GM10266 (cell line): ENCODE results near the gene RREB1.

Source experiments
- DNase-seq: peaks from one replicate; pipeline ENCODE4 v3.0.0; 2012; ENCODE audit errors: extremely low spot score
- CTCF ChIP-seq: IDR thresholded peaks from 2 replicates; pipeline ENCODE4 v1.5.1; 2012; ENCODE audit warnings: mild to moderate bottlenecking, low read depth; ENCODE audit not compliant: control insufficient read depth, insufficient read depth; ENCODE audit errors: missing control alignments

Gene RREB1

GRCh38 chr6:7073082-7073820, 34.5 kb upstream of the RREB1 start:
- no peak for TF ChIP-seq CTCF
- no peak for DNase-seq

DNA sequence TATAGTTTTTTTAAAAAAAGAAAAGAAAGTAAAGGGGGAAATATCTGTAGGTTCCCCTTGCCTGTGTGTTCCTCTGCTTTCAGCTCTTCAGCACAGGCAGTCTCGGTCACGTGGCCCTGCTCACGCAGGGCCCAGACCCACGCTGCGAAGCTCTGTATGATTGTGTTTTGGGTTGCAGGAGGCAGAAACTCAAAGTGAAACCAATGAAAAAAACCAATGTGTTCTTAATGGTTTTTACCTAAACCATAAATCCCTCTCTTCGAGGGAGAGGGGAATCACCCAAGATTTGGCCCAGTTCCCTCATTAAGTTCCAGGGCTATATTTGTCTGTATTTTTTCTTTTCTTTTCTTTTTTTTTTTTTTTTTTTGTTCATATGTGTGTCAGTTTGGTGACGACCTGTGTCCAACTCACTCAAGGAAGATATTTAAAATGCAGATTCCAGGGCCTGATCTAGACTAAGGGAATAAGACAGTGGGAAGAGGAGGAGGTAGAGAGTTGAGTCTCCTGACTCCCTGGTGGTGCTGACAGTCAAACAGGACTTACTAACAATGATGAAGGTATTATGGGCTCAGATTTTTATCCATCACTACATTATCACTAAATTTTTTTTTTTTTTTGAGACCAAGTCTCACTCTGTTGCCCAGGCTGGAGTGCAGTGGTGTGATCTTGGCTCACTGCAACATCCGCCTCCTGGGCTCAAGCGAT, 33.8 kb upstream of the RREB1 start:
- no peak for TF ChIP-seq CTCF
- DNase-seq = peak; percentile 87

GRCh38 chr6:7074870-7075269, 32.9 kb upstream of the RREB1 start:
- TF ChIP-seq CTCF = no peak
- DNase-seq = no peak

DNA sequence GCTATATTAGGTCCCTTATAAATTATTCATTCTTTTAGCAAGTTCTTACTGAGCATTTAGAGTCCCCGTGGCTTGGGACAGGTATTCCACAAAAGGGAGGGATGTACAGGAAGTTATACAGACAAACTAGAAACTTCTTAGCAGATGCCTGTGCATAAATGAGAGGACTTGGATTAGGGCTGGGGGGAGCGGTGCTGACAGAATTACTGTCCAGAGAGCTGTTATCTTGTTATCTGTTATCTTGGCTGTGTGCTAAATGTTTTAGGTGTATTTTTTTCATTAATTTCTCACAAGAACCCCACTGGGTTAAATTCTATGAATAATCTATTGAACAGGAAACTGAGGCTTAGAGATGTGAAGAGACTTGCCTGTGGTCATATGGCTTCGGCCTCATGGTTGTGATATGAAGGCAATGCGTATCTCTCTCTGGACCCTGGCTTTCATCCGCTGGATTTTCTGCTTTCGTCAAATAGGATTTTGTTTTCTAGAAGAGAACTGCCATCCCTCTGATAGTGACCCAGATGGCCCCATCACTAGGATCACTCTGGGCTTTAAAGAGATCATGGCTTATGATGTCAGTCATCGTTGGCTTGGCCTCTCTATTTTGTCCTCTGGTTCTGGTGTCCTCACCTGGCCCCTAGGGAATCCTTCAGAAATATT, 32.3 kb upstream of the RREB1 start:
- DNase-seq = no peak
- no peak for TF ChIP-seq CTCF

GRCh38 chr6:7077856-7078255, 29.9 kb upstream of the RREB1 start:
- no peak for DNase-seq
- no peak for TF ChIP-seq CTCF

GRCh38 chr6:7078856-7079255, 28.9 kb upstream of the RREB1 start:
- no peak for TF ChIP-seq CTCF
- DNase-seq = no peak

DNA sequence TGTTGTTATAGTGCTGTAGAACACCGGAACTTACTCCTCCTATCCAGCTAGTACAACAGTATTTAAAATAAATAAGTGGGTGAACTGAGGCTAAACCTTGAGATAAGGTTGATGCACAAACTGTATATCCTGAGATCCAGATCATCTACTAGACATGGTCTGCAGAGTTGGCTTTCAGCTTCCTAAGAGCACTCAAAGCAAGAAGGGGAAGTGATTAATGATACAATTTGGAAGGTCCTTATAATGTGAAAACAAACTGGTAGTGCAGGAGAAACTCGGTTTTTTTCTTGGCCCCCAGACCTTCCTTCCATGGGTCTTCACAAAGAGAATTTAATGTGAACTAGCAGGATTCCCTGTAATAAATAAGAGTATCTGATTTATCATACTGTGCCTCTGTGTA, 27.4 kb upstream of the RREB1 start:
- no peak for TF ChIP-seq CTCF
- no peak for DNase-seq
